Measurements from ENCODE around the gene SEPTIN11.

GRCh38 chr4:76993787-76994641, 44.5 kb downstream of the SEPTIN11 start:
- TF ChIP-seq, protein P1, sequence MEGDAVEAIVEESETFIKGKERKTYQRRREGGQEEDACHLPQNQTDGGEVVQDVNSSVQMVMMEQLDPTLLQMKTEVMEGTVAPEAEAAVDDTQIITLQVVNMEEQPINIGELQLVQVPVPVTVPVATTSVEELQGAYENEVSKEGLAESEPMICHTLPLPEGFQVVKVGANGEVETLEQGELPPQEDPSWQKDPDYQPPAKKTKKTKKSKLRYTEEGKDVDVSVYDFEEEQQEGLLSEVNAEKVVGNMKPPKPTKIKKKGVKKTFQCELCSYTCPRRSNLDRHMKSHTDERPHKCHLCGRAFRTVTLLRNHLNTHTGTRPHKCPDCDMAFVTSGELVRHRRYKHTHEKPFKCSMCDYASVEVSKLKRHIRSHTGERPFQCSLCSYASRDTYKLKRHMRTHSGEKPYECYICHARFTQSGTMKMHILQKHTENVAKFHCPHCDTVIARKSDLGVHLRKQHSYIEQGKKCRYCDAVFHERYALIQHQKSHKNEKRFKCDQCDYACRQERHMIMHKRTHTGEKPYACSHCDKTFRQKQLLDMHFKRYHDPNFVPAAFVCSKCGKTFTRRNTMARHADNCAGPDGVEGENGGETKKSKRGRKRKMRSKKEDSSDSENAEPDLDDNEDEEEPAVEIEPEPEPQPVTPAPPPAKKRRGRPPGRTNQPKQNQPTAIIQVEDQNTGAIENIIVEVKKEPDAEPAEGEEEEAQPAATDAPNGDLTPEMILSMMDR (conservative IDR thresholded peaks at IDR 0.05 in 1 of 2, IDR thresholded peaks at IDR 0.05 in 1 of 2; ENCODE audit: low read depth in 1 of 2, low read length in 2 of 2) = no peak
- no peak for TF ChIP-seq EZH2 (IDR thresholded peaks at IDR 0.05; ENCODE audit: low read length, missing control alignments)

Data from fibroblast of lung (primary cell).